ENCODE measurements around the gene SIGLEC1.
A peak's percentile ranks its signal among the peaks of the same experiment; 100 is the strongest.

The SIGLEC1 gene

GRCh38 chr20:3691306-3691705 is 21.1 kb downstream of the SIGLEC1 start:
- H3K9ac ChIP-seq (ENCODE audit: low read depth, low read length), result no peak overlapping the region
- peaks cover 6% of the 10 kb centered on the region; the same call in 1 of the 2 replicates for H3K4me1 ChIP-seq (ENCODE audit: insufficient read depth, low read length)
- H3K36me3 ChIP-seq (ENCODE audit: insufficient read depth, low read length), result no peaks in the 10 kb centered on the region
- no peaks in the 10 kb centered on the region for H3K9me3 ChIP-seq (ENCODE audit: control insufficient read depth, insufficient read depth, low read length)

- no peaks in the 10 kb centered on the region for H3K9me3 ChIP-seq (ENCODE audit: control insufficient read depth, insufficient read depth, low read length)
- no peak overlapping the region for H3K9ac ChIP-seq (ENCODE audit: low read depth, low read length)
- H3K36me3 ChIP-seq (ENCODE audit: insufficient read depth, low read length), result no peaks in the 10 kb centered on the region
- H3K4me1 ChIP-seq (ENCODE audit: insufficient read depth, low read length), result peaks cover 7% of the 10 kb centered on the region; the same call in 1 of the 2 replicates
Measured at GRCh38 chr20:3690413-3690812, 22.0 kb downstream of the SIGLEC1 start.

GRCh38 chr20:3689978-3690377 is 22.4 kb downstream of the SIGLEC1 start:
- peaks cover 12% of the 10 kb centered on the region for H3K4me1 ChIP-seq (ENCODE audit: insufficient read depth, low read length)
- no peaks in the 10 kb centered on the region for H3K36me3 ChIP-seq (ENCODE audit: insufficient read depth, low read length)
- H3K9me3 ChIP-seq (ENCODE audit: control insufficient read depth, insufficient read depth, low read length), result no peaks in the 10 kb centered on the region

GRCh38 chr20:3687655-3688054 is 24.7 kb downstream of the SIGLEC1 start:
- no peak overlapping the region for H3K9ac ChIP-seq (ENCODE audit: low read depth, low read length)
- no peaks in the 10 kb centered on the region for H3K36me3 ChIP-seq (ENCODE audit: insufficient read depth, low read length)
- H3K9me3 ChIP-seq (ENCODE audit: control insufficient read depth, insufficient read depth, low read length), result no peaks in the 10 kb centered on the region
- peaks cover 20% of the 10 kb centered on the region for H3K4me1 ChIP-seq (ENCODE audit: insufficient read depth, low read length)

More at GRCh38 chr20:3689978-3690377, 22.4 kb downstream of the SIGLEC1 start:
- H3K9ac ChIP-seq (ENCODE audit: low read depth, low read length), result no peak overlapping the region

- H3K9me3 ChIP-seq (ENCODE audit: control insufficient read depth, insufficient read depth, low read length), result no peaks in the 10 kb centered on the region
- H3K4me1 ChIP-seq (ENCODE audit: insufficient read depth, low read length), result peaks cover 20% of the 10 kb centered on the region
- no peaks in the 10 kb centered on the region for H3K36me3 ChIP-seq (ENCODE audit: insufficient read depth, low read length)
- H3K9ac ChIP-seq (ENCODE audit: low read depth, low read length), result no peak overlapping the region
Measured at GRCh38 chr20:3686867-3687321, 25.5 kb downstream of the SIGLEC1 start.

GRCh38 chr20:3686421-3686820 is 26.0 kb downstream of the SIGLEC1 start:
- H3K9ac ChIP-seq (ENCODE audit: low read depth, low read length), result no peak overlapping the region
- H3K9me3 ChIP-seq (ENCODE audit: control insufficient read depth, insufficient read depth, low read length), result no peaks in the 10 kb centered on the region
- H3K36me3 ChIP-seq (ENCODE audit: insufficient read depth, low read length), result no peaks in the 10 kb centered on the region
- H3K4me1 ChIP-seq (ENCODE audit: insufficient read depth, low read length), result peaks cover 20% of the 10 kb centered on the region

GRCh38 chr20:3685341-3685740 is 27.1 kb downstream of the SIGLEC1 start:
- H3K9me3 ChIP-seq (ENCODE audit: control insufficient read depth, insufficient read depth, low read length), result no peaks in the 10 kb centered on the region
- H3K9ac ChIP-seq (ENCODE audit: low read depth, low read length), result no peak overlapping the region
- H3K4me1 ChIP-seq (ENCODE audit: insufficient read depth, low read length), result peaks cover 20% of the 10 kb centered on the region
- no peaks in the 10 kb centered on the region for H3K36me3 ChIP-seq (ENCODE audit: insufficient read depth, low read length)

GRCh38 chr20:3681931-3682781 is 30.2 kb downstream of the SIGLEC1 start, which contains the start of gene ADAM33:
Gene ADAM33 (minus strand): TSS chr20:3682010. CDS start chr20:3682004, 6 bp downstream.
- Histone ChIP-seq H3K9me3 (ENCODE audit: control insufficient read depth, insufficient read depth, low read length) (no peaks in the 10 kb centered on the region), H3K4me1 (ENCODE audit: insufficient read depth, low read length) (peaks cover 17% of the 10 kb centered on the region), H3K9ac (ENCODE audit: low read depth, low read length) (peak within 1 kb of the TSS; percentile 83), H3K36me3 (ENCODE audit: insufficient read depth, low read length) (no peaks in the 10 kb centered on the region)

GRCh38 chr20:3681352-3681930 is 31.0 kb downstream of the SIGLEC1 start:
- Histone ChIP-seq H3K9ac (ENCODE audit: low read depth, low read length) (peak overlapping the region; percentile 83), H3K4me1 (ENCODE audit: insufficient read depth, low read length) (peaks cover 14% of the 10 kb centered on the region)

GRCh38 chr20:3680701-3681351 is 31.6 kb downstream of the SIGLEC1 start:
- Histone ChIP-seq H3K9me3 (ENCODE audit: control insufficient read depth, insufficient read depth, low read length) (no peaks in the 10 kb centered on the region), H3K9ac (ENCODE audit: low read depth, low read length) (peak overlapping the region; percentile 83; the same call in 1 of the 2 replicates), H3K36me3 (ENCODE audit: insufficient read depth, low read length) (no peaks in the 10 kb centered on the region), H3K4me1 (ENCODE audit: insufficient read depth, low read length) (peaks cover 14% of the 10 kb centered on the region)

More at GRCh38 chr20:3681352-3681930, 31.0 kb downstream of the SIGLEC1 start:
- Histone ChIP-seq H3K36me3 (ENCODE audit: insufficient read depth, low read length) (no peaks in the 10 kb centered on the region), H3K9me3 (ENCODE audit: control insufficient read depth, insufficient read depth, low read length) (no peaks in the 10 kb centered on the region)

- Histone ChIP-seq H3K4me1 (ENCODE audit: insufficient read depth, low read length) (peaks cover 9% of the 10 kb centered on the region), H3K36me3 (ENCODE audit: insufficient read depth, low read length) (no peaks in the 10 kb centered on the region), H3K9me3 (ENCODE audit: control insufficient read depth, insufficient read depth, low read length) (no peaks in the 10 kb centered on the region), H3K9ac (ENCODE audit: low read depth, low read length) (peak overlapping the region; percentile 32; the same call in 1 of the 2 replicates)
Measured at GRCh38 chr20:3679749-3680700, 32.4 kb downstream of the SIGLEC1 start.

GRCh38 chr20:3678856-3679720 is 33.3 kb downstream of the SIGLEC1 start:
- H3K4me1 ChIP-seq (ENCODE audit: insufficient read depth, low read length), result no peaks in the 10 kb centered on the region; the same call in 1 of the 2 replicates
- no peak overlapping the region for H3K9ac ChIP-seq (ENCODE audit: low read depth, low read length)
- H3K36me3 ChIP-seq (ENCODE audit: insufficient read depth, low read length), result no peaks in the 10 kb centered on the region
- H3K9me3 ChIP-seq (ENCODE audit: control insufficient read depth, insufficient read depth, low read length), result no peaks in the 10 kb centered on the region

GRCh38 chr20:3678198-3678597 is 34.2 kb downstream of the SIGLEC1 start:
- no peaks in the 10 kb centered on the region for H3K9me3 ChIP-seq (ENCODE audit: control insufficient read depth, insufficient read depth, low read length)
- H3K36me3 ChIP-seq (ENCODE audit: insufficient read depth, low read length), result no peaks in the 10 kb centered on the region
- no peaks in the 10 kb centered on the region; the same call in 1 of the 2 replicates for H3K4me1 ChIP-seq (ENCODE audit: insufficient read depth, low read length)
- no peak overlapping the region for H3K9ac ChIP-seq (ENCODE audit: low read depth, low read length)

All from ES-I3 (cell line).